Activated CD4-positive, CD25-positive, alpha-beta regulatory T cell treated with anti-CD3 and anti-CD28 coated beads, Interleukin-2, amount 50 U/mL, for 72 hours (primary cell): ENCODE data around the gene ISG15.
A peak's percentile ranks its signal among the peaks of the same experiment; 100 is the strongest.
"Not testable (repeated sequence)": the region's sequence is repeated elsewhere in the genome, so short reads cannot be mapped to it uniquely, and the experiment has no call there.

Source experiments
- DNase-seq: peaks from one replicate; pipeline ENCODE4 v3.0.0; 2021

ISG15 gene

DNA sequence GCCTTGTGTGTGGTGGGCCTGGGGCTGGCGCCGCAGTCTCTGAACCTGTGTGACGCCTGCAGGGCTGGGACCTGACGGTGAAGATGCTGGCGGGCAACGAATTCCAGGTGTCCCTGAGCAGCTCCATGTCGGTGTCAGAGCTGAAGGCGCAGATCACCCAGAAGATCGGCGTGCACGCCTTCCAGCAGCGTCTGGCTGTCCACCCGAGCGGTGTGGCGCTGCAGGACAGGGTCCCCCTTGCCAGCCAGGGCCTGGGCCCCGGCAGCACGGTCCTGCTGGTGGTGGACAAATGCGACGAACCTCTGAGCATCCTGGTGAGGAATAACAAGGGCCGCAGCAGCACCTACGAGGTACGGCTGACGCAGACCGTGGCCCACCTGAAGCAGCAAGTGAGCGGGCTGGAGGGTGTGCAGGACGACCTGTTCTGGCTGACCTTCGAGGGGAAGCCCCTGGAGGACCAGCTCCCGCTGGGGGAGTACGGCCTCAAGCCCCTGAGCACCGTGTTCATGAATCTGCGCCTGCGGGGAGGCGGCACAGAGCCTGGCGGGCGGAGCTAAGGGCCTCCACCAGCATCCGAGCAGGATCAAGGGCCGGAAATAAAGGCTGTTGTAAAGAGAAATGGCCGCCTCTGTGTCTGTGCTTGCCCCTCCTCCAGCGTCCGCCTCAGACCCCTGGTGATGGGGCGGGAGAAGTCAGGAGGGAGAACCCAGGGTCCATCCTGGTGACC lies 788 bp downstream of the ISG15 start:
- no peak for DNase-seq

DNA sequence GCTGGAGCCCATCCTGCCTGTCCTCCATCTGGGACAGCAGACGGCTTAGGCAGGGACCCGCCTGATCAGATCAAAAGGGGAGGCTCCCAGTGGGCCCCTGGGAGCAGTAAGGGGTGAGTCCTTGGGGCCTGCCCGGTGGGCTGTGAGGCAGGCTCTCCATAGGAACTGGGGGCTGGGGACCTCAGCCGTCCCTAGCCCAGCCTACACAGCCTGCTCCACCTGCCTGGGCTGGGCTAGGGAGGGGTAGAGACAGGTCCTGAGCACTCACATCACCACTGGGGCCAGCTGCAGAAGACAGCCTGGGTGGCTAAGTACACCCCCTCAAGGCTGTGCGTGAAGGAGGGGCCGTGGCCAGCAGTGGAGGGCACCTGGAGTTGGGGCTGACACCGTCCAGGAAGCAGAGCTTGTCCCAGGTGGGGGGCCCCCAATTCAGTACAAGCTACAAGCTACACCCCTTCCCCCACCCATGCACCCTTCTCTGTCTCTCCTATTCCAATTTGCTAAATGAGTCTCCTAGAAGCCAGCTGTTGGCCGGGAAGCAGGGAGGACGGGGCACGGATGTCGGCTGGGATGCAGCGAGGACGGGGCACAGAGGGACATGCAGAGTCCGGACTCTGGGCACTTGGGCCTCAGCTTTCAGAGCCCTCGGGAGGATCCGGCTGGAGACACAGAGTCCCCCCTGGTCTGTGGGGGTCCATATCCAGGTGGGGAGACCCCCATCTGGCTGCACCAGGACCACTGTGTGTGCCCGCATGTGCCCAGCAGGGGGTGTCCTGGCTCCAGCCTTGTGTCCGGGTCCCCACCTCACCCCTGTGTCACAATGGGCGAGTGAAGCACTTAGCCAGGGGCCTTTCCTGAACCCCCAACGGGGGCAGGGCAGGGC lies 1.7 kb downstream of the ISG15 start:
- no peak for DNase-seq

DNA sequence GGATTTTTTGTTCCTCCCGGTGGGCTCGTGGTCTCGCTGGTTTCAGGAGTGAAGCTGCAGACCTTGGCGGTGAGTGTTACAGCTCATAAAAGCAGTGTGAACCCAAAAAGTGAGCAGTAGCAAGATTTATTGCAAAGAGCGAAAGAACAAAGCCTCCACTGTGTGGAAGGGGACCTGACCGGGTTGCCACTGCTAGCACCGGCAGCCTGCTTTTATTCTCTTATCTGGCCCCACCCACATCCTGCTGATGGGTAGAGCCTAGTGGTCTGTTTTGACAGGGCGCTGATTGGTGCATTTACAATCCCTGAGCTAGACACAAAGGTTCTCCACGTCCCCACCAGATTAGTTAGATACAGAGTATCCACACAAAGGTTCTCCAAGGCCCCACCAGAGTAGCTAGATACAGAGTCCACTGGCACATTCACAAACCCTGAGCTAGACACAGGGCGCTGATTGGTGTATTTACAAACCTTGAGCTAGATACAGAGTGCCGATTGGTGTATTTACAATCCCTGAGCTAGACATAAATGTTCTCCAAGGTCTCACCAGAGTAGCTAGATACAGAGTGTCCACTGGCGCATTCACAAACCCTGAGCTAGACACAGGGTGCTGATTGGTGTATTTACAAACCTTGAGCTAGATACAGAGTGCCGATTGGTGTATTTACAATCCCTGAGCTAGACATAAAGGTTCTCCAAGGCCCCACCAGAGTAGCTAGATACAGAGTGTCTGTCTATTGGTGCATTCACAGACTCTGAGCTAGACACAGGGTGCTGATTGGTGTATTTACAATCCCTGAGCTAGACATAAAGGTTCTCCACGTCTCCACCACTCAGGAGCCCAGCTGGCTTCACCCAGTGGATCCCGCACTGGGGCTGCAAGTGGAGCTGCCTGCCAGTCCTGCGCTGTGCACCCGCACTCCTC lies 4.4 kb downstream of the ISG15 start:
- not testable (repeated sequence) for DNase-seq

DNA sequence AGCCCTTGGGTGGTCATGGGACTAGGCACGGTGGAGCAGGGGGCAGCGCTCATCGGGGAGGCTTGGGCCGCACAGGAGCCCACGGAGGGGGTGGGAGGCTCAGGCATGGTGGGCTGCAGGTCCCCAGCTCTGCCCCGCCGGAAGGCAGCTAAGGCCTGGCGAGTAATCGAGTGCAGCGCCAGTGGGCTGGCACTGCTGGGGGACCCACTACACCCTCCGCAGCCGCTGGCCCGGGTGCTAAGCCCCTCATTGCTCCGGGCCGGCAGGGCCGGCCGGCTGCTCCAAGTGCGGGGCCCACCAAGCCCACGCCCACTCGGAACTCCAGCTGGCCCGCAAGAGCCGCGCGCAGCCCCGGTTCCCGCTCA lies 5.0 kb downstream of the ISG15 start:
- not testable (repeated sequence) for DNase-seq

DNA sequence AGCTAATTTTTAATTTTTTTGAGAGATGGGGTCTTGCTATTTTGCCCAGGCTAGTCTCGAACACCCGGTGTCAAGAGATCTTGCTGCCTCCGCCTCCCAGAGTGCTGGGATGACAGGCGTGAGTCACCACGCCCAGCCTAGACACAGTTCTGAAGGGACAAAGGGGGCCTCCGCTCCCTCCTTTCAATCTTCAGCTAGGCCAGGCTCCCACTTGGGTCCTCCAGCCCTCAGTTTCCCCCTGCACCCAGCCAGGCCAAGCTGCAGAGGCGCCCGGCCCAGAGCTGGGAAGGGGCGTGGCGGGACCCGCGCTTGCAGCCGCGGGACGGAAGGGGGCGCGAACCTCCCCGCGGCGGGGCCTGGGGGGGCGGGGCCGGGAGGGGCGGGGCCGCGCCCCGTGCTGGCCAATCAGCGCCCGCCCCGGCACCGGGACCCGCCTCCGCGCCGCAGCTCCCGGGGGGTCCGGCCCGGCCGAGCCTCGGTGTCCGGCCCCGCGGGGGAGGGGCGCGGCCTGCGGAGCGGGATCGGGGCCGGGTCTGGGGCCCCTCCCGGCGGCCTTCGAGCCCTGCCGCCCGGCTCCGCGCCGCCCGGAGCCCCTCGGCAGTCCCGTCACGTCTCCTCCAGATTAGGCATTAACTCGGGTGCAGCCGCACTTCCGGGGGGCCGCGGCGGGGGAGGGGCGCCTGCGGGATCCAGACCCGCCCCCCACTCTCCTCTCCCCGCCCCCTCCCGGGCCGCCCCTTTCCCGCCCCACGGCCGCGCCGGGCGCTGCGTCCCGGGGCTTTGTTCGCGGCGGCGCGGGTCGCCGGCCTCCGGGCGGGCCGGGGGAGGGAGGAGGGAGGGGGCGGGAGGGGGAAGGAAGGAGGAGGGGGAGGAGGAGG lies 6.1 kb downstream of the ISG15 start:
- peak; percentile 83 for DNase-seq

DNA sequence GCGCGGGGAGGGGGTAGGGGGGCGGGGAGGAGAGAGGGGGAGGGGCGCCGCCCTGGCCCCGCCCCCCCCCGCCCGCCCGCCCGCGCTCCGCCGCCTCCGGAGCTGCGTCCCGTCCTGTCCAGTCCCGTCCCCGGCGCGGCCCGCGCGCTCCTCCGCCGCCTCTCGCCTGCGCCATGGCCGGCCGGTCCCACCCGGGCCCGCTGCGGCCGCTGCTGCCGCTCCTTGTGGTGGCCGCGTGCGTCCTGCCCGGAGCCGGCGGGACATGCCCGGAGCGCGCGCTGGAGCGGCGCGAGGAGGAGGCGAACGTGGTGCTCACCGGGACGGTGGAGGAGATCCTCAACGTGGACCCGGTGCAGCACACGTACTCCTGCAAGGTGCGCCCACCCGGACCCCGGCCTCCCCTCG lies 6.7 kb downstream of the ISG15 start, which contains the start of gene AGRN:
Gene AGRN (plus strand): TSS at position 121 of the 405 bp plus-strand sequence. CDS start 53 bp downstream, at position 174.
- no peak for DNase-seq

DNA sequence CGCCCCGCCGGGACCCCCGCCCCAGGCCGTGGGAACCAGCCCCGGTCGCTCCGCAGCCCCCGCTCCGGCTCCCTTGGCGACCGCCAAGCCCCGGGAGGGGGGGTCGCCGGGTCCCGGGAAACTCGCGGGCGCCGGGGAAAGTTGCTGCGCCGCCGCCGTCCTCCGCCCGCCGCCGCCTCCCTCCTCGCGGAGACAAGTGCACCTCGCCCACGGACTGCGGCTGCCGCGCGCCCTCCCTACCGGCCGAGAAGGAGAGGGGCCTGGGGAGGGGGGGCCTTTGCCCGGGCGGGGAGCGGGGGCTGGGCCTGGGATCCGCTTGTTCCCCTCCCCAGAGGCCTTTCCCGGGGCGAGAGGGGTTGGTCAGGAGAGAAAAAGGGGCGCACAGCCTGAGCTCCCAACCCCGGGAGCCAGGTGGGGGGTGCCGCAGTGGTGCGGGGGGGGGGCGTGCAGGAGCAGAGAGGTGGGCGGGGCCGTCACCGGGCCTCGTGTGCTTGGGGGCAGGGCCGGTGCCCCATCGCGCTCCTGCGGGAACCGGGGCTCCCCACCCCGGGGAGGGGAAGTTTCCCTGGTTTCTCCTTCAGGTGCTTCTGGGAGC lies 7.2 kb downstream of the ISG15 start:
- no peak for DNase-seq

DNA sequence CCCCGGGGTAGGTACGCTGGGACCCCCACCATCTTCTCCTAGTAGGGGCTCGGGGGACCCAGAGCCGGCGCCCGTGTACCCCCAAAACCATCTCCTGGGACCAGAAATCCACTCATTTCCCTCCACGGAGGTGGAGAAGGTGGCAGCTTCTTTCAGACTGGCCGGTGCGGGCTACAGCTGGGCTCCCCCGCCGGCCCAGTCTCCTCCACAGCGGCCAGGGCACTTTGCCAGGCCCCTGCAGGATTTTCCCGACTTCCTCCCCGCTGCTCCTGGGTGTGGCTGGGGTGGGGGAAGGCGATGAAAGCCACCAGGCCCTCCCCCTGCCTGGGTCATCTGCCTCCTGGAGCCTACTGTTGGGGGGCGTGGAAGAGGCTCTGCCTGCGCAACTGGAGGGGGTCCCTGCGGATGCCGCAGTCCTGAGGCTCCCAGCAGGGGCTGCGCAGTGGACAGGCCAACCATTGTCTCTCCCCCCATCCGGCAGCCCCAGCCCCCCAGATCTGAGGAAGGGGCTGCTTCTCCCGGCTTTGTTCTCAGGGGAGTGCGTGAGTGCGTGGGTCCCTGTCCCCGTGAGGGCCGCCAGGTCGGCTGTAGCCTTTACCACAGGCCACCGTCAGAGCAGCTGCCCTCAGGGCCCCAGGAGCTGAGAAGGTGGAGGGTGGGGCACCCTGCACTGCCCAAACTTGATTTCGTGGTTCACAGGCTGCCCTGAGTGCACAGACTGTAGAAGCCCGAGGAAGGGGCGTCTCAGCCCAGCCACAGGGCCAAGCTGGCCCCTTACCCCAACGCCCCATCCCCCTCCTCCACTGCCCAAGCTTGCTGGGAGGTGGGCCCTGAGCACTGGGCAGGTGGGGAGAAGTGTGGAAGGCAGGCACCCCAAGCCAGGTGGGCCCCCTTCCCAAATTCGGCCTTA lies 8.0 kb downstream of the ISG15 start:
- no peak for DNase-seq

DNA sequence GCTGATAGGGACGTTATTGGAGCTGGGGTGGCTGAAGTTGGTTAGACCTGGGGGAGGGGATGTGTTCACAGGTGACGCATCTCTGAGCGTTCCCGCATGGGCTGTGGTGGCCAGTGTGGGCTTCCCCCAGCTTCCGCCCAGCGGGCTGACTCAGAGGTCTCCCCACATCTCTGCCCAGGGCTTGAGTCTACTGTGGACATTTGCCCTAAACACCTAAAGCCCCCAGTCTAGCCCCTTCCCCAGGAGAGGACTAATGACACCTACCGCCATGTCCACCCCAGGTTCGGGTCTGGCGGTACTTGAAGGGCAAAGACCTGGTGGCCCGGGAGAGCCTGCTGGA lies 8.6 kb downstream of the ISG15 start:
- no peak for DNase-seq

DNA sequence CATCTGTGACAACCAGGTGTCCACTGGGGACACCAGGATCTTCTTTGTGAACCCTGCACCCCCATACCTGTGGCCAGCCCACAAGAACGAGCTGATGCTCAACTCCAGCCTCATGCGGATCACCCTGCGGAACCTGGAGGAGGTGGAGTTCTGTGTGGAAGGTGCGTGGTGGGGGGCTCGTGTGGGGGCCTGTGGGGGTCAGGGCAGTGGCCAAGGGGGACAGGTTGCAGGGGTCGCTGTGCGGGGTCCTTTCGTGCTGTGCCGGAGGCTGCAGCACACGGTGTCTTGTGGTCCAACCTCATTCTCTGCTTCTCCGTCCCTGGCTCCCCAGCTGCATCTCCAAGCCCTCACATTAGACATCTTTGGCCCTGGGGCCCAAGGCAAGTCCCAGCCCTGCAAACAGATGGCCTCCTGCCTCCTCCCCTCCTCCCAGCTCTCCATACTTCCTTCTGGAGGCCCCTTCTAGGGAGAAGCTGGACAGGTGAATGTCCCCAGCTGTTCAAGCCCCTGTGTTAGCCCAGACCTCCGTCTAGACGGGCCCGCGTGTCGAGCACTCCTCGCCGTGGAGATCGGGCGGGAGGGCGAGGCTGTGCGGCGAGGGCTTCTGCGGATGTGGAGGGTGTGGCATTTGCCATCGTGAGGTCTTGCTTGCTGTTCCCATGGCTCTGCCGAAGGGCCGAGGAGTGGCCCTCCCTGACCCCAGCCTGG lies 9.2 kb downstream of the ISG15 start:
- DNase-seq, result no peak

DNA sequence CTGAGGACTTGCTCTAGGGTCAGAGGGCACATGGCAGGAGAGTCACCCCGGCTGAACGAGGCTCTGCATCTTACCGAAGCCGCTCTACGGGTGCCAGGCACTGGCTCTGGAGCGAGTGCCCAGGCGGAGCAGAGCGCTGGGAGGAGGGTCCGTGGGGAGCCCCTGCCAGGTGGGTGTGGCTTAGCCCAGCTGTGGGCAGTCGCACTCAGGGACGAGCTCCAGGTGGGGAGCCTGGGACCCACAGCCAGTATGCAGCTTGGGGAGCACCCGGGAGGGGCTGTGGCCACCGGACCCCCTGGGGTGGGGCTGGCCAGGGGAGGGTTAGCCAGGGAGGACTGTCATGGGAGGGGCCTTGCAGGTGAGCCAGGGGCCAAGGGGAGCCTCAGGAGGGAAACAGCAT lies 10.4 kb downstream of the ISG15 start:
- DNase-seq, result no peak

DNA sequence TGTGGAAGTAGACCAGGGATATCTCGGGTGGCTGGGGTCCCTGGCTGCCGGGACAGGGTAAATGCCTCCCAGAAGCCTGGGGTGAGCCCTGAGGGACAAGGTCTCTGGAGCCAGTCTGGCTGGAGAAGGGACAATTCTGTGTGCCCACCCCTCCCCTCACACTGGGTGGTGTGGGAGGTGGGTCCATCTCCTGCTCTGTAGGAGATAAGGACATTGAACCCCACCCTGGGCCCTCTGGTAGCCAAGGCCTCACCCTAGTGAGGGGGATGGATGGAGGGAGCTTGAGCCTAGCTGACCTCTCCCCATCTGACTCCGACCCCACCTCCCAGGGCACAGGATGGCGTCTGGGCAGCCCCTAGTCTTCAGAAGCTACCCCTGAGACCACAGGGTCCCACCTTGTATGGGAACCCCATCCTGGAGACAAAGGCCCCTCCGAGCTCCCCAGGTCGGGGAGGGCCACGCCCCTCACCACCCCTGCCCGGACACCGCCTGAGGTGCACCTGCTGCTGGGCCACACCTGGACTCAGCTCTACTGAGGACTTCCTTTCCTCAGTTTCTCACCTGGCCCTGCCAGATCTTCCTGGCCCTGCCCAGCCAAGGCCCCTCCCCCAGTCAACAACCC lies 11.0 kb downstream of the ISG15 start:
- no peak for DNase-seq

DNA sequence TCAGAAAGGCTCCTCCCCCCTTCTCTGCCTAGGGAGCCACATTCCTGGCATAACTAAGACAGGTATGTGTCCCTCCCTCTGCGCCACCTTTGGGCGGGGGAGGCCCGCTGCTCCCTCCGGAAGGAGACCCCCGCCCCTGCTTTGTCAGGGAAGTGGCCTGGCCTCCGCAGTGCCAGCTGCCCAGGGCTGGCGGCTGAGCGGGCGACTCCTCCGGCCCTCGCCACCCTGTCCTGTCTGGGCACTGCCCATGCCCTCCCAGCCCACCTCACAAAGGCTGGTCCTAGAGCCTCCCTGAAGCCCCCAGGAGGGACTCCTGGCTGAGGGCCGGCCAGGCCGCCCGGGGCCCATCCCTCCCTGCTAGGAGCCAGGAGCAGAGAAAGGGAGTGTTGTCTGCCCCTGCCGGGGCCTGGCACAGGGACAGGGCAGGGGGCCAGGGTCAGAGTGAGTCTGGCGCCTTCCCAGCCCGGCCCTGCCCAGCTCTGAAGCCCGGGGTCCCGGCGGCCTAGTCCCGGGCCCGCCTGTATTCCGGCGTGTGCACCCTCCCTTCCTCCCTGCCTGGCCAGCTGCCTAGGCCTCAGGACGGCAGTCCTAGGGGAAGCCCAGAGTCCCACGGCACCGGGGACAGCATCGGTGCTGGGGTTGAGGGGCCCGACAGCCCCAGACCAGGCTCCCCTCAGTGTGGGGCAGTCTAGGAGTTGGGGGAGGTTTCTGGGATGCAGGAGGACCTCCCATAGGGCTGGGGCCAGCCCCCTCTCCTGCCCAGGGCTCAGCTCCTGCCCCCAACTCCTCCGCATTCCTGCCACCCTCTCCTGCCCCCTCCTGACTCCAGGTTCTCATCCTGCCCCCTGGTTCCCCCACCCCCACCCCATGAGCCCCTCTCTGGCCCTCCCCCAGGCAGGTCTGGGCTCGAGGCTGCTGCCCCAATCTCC lies 11.7 kb downstream of the ISG15 start:
- no peak for DNase-seq

DNA sequence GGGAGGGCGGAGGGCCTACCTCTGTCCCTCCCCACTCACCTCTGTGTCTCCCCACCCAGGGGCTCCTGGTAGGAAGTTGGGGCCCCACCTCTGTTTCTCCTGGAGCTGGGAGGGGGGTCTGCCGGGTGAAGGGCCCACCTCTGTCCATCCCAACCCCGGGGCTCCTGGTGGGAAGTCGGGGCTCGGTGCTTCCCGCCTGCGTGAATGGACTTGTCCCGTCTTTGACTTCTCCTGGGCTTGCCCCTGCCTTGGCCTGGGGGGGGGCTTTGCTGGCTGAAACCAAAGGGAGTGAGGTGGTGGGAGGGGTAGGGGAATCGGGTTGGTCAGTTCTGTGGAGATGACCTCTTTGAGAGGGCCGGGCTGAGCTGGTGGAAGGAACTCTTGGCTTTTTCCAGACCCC lies 12.4 kb downstream of the ISG15 start:
- DNase-seq, result no peak

DNA sequence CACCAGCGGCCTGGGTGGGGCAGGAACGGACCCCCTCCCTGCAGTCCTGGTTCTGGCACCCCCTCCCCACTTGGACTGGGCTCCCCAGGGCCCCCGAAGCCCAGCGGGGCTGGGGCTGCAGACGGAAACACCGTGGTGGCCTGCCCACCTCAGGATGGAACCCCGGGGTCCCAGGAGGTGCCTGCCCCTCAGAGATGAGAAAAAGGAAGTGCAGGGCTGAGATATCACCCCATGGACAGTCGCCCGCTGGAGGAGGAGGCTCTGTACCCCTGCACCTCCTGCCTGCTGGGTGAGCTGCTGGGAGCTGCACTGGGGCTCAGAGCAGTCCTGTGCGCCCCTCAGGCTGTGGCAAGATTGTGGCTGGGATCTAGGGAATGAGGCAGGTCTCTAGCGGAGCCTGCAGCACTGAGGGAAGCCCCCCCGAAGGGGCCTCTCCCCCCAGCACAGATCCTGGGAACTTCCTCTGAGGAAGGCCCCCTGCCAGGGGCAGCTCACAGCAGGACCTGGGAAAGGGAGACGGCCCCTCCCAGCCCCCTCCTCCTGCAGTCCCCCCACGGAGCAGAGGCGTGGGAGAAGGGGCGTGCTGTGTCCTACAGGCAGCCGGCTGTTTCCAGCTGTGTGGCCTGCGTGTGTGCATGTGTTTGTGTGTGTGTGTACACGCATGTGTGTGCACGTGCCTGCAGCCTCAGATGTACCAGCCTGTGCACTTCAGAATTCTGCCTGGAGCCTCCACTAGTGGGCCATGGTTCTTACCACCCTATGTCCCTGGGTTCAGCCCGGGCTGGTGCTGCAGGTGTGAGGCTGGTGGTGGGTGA lies 13.5 kb downstream of the ISG15 start:
- DNase-seq, result no peak

DNA sequence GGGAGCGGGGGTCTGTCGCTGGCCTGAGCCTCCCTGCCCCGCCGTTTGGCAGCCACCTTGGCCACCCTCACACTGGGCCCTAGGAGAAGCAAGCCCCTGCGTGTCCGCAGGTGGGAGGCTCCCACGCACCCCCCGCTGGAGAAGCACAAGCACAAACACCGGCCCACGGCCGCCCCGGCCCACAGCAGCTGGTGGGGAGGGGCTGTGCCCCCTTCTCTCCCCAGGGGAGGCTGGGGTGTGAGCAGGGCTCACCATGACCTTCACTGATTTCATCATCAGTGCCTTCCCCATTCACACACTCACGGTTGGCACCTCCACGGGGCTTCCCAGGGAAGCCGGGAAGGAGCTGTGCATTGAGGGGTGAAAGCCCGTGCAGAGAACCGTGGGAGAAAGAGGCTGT lies 14.5 kb downstream of the ISG15 start:
- DNase-seq, result no peak

DNA sequence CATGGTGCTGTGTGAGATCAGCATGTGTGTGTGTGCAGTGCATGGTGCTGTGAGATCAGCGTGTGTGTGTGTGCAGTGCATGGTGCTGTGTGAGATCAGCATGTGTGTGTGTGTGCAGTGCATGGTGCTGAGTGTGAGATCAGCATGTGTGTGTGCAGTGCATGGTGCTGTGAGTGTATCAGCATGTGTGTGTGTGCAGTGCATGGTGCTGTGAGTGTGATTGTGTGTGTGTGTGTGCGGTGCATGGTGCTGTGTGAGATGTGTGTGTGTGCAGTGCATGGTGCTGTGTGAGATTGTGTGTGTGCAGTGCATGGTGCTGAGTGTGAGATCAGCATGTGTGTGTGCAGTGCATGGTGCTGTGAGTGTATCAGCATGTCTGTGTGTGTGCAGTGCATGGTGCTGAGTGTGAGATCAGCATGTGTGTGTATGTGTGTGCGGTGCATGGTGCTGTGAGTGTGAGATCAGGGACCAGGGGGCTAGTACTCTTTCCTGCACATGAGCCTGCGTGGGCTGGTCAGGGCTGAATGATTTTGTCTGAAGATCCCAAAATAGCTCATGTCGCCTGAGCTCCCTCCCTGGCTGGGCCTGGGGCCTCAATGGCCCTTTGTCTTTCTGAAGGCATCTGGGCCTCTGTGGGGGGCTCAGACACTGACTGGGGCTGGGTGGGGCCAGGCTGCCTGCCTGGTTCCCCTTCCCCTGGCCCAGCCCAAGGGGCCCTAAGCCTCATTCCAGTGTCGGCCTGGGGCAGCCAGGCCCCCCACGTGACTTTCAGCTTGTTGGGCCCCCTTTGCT lies 17.8 kb downstream of the ISG15 start:
- DNase-seq, result not testable (repeated sequence)
